ENCODE results near the gene OGT. TPM values are rescaled to one million over a fixed set of nuclear protein-coding genes. Genes with fewer than 3 reads are reported as not detected.
A peak's percentile ranks its signal among the peaks of the same experiment; 100 is the strongest.

Gene OGT
- total RNA-seq, 1 experiment from 2014 or later: 159 TPM

GRCh38 chrX:71540801-71541200 is 7.9 kb downstream of the OGT start:
- Histone ChIP-seq H2AFZ (no peak overlapping the region), H4K20me1 (ENCODE audit: insufficient read depth) (peaks cover 99% of the 10 kb centered on the region), H3K4me1 (replicated peaks; ENCODE audit: insufficient read depth) (peaks cover 54% of the 10 kb centered on the region), H3K4me2 (peak overlapping the region; percentile 57), H3K36me3 (ENCODE audit: low read depth) (peaks cover 45% of the 10 kb centered on the region), H3K27ac (peak overlapping the region; percentile 77; the same call in 1 of the 2 replicates), H3K4me3 (no peak overlapping the region), H3F3A (ENCODE audit: insufficient read depth, low read depth) (peaks cover 63% of the 10 kb centered on the region), H3K9me2 (ENCODE audit: insufficient read depth) (no peaks in the 10 kb centered on the region), H3K9me3 (ENCODE audit: insufficient read depth, low read depth) (no peaks in the 10 kb centered on the region), H3K79me2 (ENCODE audit: low read depth) (peaks cover 98% of the 10 kb centered on the region), H3K27me3 (ENCODE audit: insufficient read depth, low read depth) (no peaks in the 10 kb centered on the region)
- TF ChIP-seq EZH2 (IDR thresholded peaks at IDR 0.05; ENCODE audit: low read depth) (no peak), CTCF (conservative IDR thresholded peaks at IDR 0.05) (no peak)
- ChIA-PET CTCF (no interaction called here), POLR2A (ENCODE audit: unreplicated experiment) (no interaction called here)
- no TSS peak for BruUV-seq (replicated peaks)
- no peak for DNase-seq
- intact Hi-C loops (cut with micrococcal nuclease; ENCODE audit: unreplicated experiment): no loop called here

- ChIA-PET POLR2A (ENCODE audit: unreplicated experiment) (interaction anchor here (0.7 kb wide), 1 partner anchor 228 kb away, joined by 3 read pairs; no protein-coding TSS in a partner anchor), CTCF (no interaction called here)
- no peaks in the 10 kb centered on the region for H3K9me3 ChIP-seq (ENCODE audit: insufficient read depth, low read depth)
- TF ChIP-seq EZH2 (IDR thresholded peaks at IDR 0.05; ENCODE audit: low read depth): no peak
- no peak for TF ChIP-seq CTCF (conservative IDR thresholded peaks at IDR 0.05)
- H4K20me1 ChIP-seq (ENCODE audit: insufficient read depth): peaks cover 98% of the 10 kb centered on the region
- peaks cover 51% of the 10 kb centered on the region for H3K4me1 ChIP-seq (replicated peaks; ENCODE audit: insufficient read depth)
- peaks cover 63% of the 10 kb centered on the region for H3F3A ChIP-seq (ENCODE audit: insufficient read depth, low read depth)
- BruUV-seq (replicated peaks): no TSS peak
- intact Hi-C loops (cut with micrococcal nuclease; ENCODE audit: unreplicated experiment): no loop called here
- peaks cover 98% of the 10 kb centered on the region for H3K79me2 ChIP-seq (ENCODE audit: low read depth)
- H3K36me3 ChIP-seq (ENCODE audit: low read depth): peaks cover 50% of the 10 kb centered on the region
- H3K27ac ChIP-seq: peak overlapping the region; percentile 77
- H3K27me3 ChIP-seq (ENCODE audit: insufficient read depth, low read depth): no peaks in the 10 kb centered on the region
- DNase-seq: no peak
- no peak overlapping the region for H2AFZ ChIP-seq
- no peaks in the 10 kb centered on the region for H3K9me2 ChIP-seq (ENCODE audit: insufficient read depth)
- H3K4me3 ChIP-seq: no peak overlapping the region
- peak overlapping the region; percentile 57 for H3K4me2 ChIP-seq
Measured at GRCh38 chrX:71541210-71542022, 8.5 kb downstream of the OGT start.

- Histone ChIP-seq H3K27ac (peak overlapping the region; percentile 77), H3K79me2 (ENCODE audit: low read depth) (peaks cover 97% of the 10 kb centered on the region), H3K9me3 (ENCODE audit: insufficient read depth, low read depth) (no peaks in the 10 kb centered on the region), H3K4me3 (peak overlapping the region; percentile 7; the same call in 1 of the 2 replicates), H3K36me3 (ENCODE audit: low read depth) (peaks cover 59% of the 10 kb centered on the region), H4K20me1 (ENCODE audit: insufficient read depth) (peaks cover 98% of the 10 kb centered on the region), H2AFZ (no peak overlapping the region), H3K27me3 (ENCODE audit: insufficient read depth, low read depth) (no peaks in the 10 kb centered on the region), H3K4me1 (replicated peaks; ENCODE audit: insufficient read depth) (peaks cover 51% of the 10 kb centered on the region), H3F3A (ENCODE audit: insufficient read depth, low read depth) (peaks cover 63% of the 10 kb centered on the region), H3K9me2 (ENCODE audit: insufficient read depth) (no peaks in the 10 kb centered on the region), H3K4me2 (peak overlapping the region; percentile 57)
- intact Hi-C loops (cut with micrococcal nuclease; ENCODE audit: unreplicated experiment): no loop called here
- ChIA-PET POLR2A (ENCODE audit: unreplicated experiment) (no interaction called here), CTCF (no interaction called here)
- no TSS peak for BruUV-seq (replicated peaks)
- no peak for TF ChIP-seq CTCF (conservative IDR thresholded peaks at IDR 0.05)
- TF ChIP-seq EZH2 (IDR thresholded peaks at IDR 0.05; ENCODE audit: low read depth): no peak
- peak in 1 of 2 experiments; percentile 52 for DNase-seq
Measured at GRCh38 chrX:71542411-71542810, 9.5 kb downstream of the OGT start.
